ENCODE results near the gene FGF14.
"Not testable (repeated sequence)": the region's sequence is repeated elsewhere in the genome, so short reads cannot be mapped to it uniquely, and the experiment has no call there.

FGF14 gene

DNA sequence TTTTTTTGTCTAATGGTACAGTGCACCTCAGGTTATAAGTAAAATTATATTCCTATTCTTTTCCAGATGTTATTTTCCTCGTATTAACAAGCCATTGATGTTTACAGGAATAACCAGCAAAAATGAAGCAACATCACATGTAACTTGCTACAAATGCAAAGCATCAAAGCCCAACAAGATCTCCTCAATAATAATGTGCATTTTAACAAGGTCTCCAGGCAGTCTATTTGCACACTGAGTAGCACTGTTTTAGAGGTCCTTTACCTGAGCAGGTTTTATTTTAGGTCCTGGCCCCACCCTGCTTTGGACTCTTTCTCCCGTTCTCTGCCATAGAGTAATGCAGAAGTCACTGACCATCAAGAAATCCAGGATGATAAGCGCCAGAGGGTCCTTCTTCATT is 298.4 kb downstream of the FGF14 start:
- no peak for DNase-seq (ENCODE audit: low read depth)
- no peak overlapping the region for H3K4me3 ChIP-seq (ENCODE audit: low read length)
- no peak for TF ChIP-seq CTCF (conservative IDR thresholded peaks at IDR 0.05; ENCODE audit: low read length)

DNA sequence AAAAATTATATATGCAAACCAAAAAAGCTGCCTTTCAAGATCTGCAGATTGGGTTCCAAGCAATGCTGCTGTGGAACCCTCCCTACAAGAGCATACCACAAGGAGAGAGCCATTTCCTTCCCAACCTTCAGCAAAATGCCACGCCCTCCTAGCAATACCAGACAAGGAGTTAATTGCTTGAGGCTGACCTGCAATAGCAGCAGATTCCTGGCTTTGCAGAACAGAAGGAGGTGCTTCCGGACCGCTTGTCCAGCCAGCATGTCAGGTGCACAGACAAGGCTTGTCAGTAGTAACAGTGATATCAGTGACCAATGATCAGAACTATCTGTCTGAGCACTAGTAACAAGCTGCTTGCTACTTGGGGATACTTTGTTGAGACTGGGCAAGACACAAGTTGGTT is 301.6 kb downstream of the FGF14 start:
- no peak for TF ChIP-seq CTCF (conservative IDR thresholded peaks at IDR 0.05; ENCODE audit: low read length)
- DNase-seq (ENCODE audit: low read depth) = no peak
- H3K4me3 ChIP-seq (ENCODE audit: low read length) = no peak overlapping the region

- no peak for DNase-seq (ENCODE audit: low read depth)
- TF ChIP-seq CTCF (conservative IDR thresholded peaks at IDR 0.05; ENCODE audit: low read length) = no peak
- H3K4me3 ChIP-seq (ENCODE audit: low read length) = no peak overlapping the region
Observed at GRCh38 chr13:102097708-102098107, 304.1 kb downstream of the FGF14 start.

DNA sequence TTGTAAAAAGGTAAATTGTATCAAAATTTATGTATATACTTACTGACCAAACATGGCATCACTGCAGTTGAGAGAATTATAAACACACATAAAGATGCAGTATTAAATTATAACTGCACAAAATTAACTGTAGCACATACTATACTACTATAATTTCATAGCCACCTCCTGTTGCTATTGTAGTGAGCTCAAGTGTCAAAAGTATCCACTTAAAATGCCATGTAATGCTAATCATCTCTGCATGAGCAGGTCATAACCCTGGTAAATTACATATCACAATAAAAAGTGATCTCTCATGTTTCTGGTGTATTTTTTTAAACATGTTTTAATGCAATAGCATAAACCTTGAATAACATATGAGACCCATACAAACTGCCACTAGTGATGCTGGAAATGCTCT is 308.6 kb downstream of the FGF14 start:
- not testable (repeated sequence) for DNase-seq (ENCODE audit: low read depth); H3K4me3 ChIP-seq (ENCODE audit: low read length)

DNA sequence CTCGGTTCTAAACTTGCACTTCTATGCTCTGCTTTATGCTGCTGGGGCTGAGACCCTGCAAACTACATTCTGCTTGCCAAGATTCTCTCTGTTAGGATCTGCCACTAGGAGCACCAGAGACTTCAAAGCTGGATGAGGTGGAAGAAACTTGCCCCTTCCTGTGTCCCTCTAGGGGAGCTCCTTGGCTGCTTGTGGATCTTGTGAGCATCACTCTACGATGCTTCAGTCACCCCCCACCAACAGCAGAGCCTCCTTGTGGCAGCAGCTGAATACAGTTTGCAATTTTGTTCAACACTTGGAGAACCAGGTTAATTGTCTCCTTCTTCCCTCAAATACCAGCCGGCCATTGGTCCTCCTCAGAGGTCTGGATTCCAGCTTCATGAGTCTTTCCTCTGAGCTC is 310.6 kb downstream of the FGF14 start:
- no peak for DNase-seq (ENCODE audit: low read depth)
- no peak; the same call in 1 of the 2 replicates for TF ChIP-seq CTCF (conservative IDR thresholded peaks at IDR 0.05; ENCODE audit: low read length)
- H3K4me3 ChIP-seq (ENCODE audit: low read length) = no peak overlapping the region

GRCh38 chr13:102090532-102090931 is 311.3 kb downstream of the FGF14 start:
- no peak overlapping the region for H3K4me3 ChIP-seq (ENCODE audit: low read length)
- TF ChIP-seq CTCF (conservative IDR thresholded peaks at IDR 0.05; ENCODE audit: low read length) = no peak
- DNase-seq (ENCODE audit: low read depth) = no peak

DNA sequence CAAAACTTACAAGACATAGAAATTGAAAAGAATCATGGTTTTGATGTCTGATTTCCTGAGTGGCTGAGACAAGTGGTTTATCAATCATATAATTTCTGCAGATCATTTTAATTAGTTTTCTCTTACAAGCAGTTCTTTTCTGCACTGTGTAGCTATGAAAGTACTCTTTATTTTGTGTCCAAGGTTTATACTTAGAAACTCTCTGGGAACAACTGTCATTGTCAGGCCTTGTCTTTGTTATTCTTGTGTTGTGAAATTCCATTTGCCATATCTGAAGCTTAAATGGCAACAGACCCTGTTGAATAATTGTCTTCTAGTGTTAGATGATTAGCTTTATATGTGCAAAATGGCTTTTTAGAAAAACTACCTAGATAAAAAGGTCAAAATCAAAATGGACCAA is 312.1 kb downstream of the FGF14 start:
- TF ChIP-seq CTCF (conservative IDR thresholded peaks at IDR 0.05; ENCODE audit: low read length) = no peak
- H3K4me3 ChIP-seq (ENCODE audit: low read length) = no peak overlapping the region
- no peak for DNase-seq (ENCODE audit: low read depth)

- peak; percentile 3 for DNase-seq (ENCODE audit: low read depth)
- H3K4me3 ChIP-seq (ENCODE audit: low read length) = no peak overlapping the region
- TF ChIP-seq CTCF (conservative IDR thresholded peaks at IDR 0.05; ENCODE audit: low read length) = peak; percentile 15; the same call in 1 of the 2 replicates
Observed at GRCh38 chr13:102089177-102089576, 312.7 kb downstream of the FGF14 start.
